Measurements from ENCODE around the gene NRXN3.

Gene NRXN3

GRCh38 chr14:78637908-78638475 is 467.8 kb downstream of the NRXN3 start:
- Histone ChIP-seq H3K36me3 (ENCODE audit: control insufficient read depth, insufficient read depth, low read length) (no peaks in the 10 kb centered on the region), H3K9me3 (ENCODE audit: control insufficient read depth, insufficient read depth, low read length) (no peaks in the 10 kb centered on the region), H3K9ac (ENCODE audit: low read depth, low read length) (no peak overlapping the region), H3K4me3 (ENCODE audit: low read depth, low read length) (no peak overlapping the region), H3K4me1 (ENCODE audit: control insufficient read depth, insufficient read depth, low read length) (peaks cover 33% of the 10 kb centered on the region), H3K27me3 (ENCODE audit: control insufficient read depth, insufficient read depth, low read length) (no peaks in the 10 kb centered on the region), H3K27ac (ENCODE audit: low read depth, low read length) (no peak overlapping the region)

DNA sequence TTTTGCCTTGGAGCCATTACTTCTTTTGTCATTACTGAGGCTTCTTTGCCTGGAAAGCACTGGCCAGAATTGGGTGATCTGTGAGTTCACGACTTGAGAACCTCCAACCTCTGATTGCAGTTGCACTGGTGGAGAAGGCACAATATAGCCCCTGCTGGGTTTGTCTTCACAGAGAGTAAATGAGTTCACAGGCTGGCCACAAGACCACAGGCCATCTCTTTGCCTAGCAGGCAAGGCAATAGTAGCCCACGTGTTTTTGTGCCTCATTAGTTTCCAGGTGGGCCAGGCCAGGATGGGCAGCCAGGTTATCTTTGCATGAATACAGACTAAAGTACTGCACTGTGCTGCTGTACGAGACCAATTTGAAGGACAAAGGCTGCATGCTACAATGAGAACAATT is 468.8 kb downstream of the NRXN3 start:
- H3K27me3 ChIP-seq (ENCODE audit: control insufficient read depth, insufficient read depth, low read length): no peaks in the 10 kb centered on the region
- no peak overlapping the region for H3K4me3 ChIP-seq (ENCODE audit: low read depth, low read length)

GRCh38 chr14:78644824-78645559 is 474.8 kb downstream of the NRXN3 start:
- Histone ChIP-seq H3K9ac (ENCODE audit: low read depth, low read length) (no peak overlapping the region), H3K4me1 (ENCODE audit: control insufficient read depth, insufficient read depth, low read length) (peaks cover 11% of the 10 kb centered on the region; the same call in 1 of the 2 replicates), H3K27ac (ENCODE audit: low read depth, low read length) (no peak overlapping the region), H3K4me3 (ENCODE audit: low read depth, low read length) (no peak overlapping the region), H3K36me3 (ENCODE audit: control insufficient read depth, insufficient read depth, low read length) (no peaks in the 10 kb centered on the region), H3K9me3 (ENCODE audit: control insufficient read depth, insufficient read depth, low read length) (no peaks in the 10 kb centered on the region), H3K27me3 (ENCODE audit: control insufficient read depth, insufficient read depth, low read length) (no peaks in the 10 kb centered on the region)

More for the DNA sequence above, 468.8 kb downstream of the NRXN3 start:
- Histone ChIP-seq H3K9ac (ENCODE audit: low read depth, low read length) (no peak overlapping the region), H3K9me3 (ENCODE audit: control insufficient read depth, insufficient read depth, low read length) (no peaks in the 10 kb centered on the region), H3K27ac (ENCODE audit: low read depth, low read length) (peak overlapping the region; percentile 13), H3K4me1 (ENCODE audit: control insufficient read depth, insufficient read depth, low read length) (peaks cover 26% of the 10 kb centered on the region), H3K36me3 (ENCODE audit: control insufficient read depth, insufficient read depth, low read length) (no peaks in the 10 kb centered on the region)

DNA sequence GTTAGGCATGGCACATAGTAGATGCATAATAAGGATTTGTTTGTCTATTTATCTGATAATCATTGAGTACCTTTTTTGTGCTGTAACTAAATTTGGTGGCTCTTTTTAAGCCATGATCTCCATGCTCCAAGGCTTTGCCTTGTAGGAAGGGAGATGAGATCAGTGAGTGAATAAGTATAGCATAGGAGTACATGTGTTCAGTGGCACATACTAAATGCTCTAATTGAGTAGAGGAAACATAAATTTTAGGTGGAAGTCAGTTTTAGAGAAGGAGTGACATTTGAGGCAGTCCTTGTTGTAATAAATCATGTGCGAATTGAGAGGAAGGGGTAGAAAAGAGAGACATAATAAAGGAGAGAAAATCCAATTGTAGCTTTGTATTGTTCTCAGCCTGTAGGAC is 482.6 kb downstream of the NRXN3 start:
- Histone ChIP-seq H3K27me3 (ENCODE audit: control insufficient read depth, insufficient read depth, low read length) (no peaks in the 10 kb centered on the region), H3K9me3 (ENCODE audit: control insufficient read depth, insufficient read depth, low read length) (no peaks in the 10 kb centered on the region), H3K36me3 (ENCODE audit: control insufficient read depth, insufficient read depth, low read length) (no peaks in the 10 kb centered on the region), H3K4me1 (ENCODE audit: control insufficient read depth, insufficient read depth, low read length) (no peaks in the 10 kb centered on the region), H3K27ac (ENCODE audit: low read depth, low read length) (no peak overlapping the region), H3K4me3 (ENCODE audit: low read depth, low read length) (no peak overlapping the region), H3K9ac (ENCODE audit: low read depth, low read length) (no peak overlapping the region)

DNA sequence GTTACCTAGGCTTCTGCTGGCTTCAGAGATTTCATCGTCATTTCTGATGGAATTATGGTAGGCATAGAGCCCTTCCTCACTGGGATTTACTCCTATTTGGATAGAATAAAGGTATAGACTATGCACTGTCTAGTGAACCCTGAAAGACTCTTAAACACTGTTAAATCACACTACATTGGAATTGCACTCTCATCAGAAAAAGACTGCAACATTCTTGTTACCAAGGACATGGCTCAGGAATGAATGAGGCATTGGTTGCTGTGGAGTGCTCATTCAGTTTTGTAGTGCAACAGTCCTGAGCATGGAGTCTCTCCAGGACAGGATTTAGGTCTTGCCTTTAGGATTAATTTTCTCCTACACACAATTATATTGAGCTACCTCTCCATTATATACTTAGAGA is 483.0 kb downstream of the NRXN3 start:
- Histone ChIP-seq H3K4me3 (ENCODE audit: low read depth, low read length) (no peak overlapping the region), H3K4me1 (ENCODE audit: control insufficient read depth, insufficient read depth, low read length) (no peaks in the 10 kb centered on the region), H3K36me3 (ENCODE audit: control insufficient read depth, insufficient read depth, low read length) (no peaks in the 10 kb centered on the region), H3K27ac (ENCODE audit: low read depth, low read length) (no peak overlapping the region), H3K27me3 (ENCODE audit: control insufficient read depth, insufficient read depth, low read length) (no peaks in the 10 kb centered on the region), H3K9ac (ENCODE audit: low read depth, low read length) (no peak overlapping the region), H3K9me3 (ENCODE audit: control insufficient read depth, insufficient read depth, low read length) (no peaks in the 10 kb centered on the region)

GRCh38 chr14:78657451-78657850 is 487.3 kb downstream of the NRXN3 start:
- no peak overlapping the region for H3K4me3 ChIP-seq (ENCODE audit: low read depth, low read length)
- no peaks in the 10 kb centered on the region for H3K4me1 ChIP-seq (ENCODE audit: control insufficient read depth, insufficient read depth, low read length)
- H3K27ac ChIP-seq (ENCODE audit: low read depth, low read length): no peak overlapping the region
- no peaks in the 10 kb centered on the region for H3K36me3 ChIP-seq (ENCODE audit: control insufficient read depth, insufficient read depth, low read length)
- no peaks in the 10 kb centered on the region for H3K27me3 ChIP-seq (ENCODE audit: control insufficient read depth, insufficient read depth, low read length)
- no peaks in the 10 kb centered on the region for H3K9me3 ChIP-seq (ENCODE audit: control insufficient read depth, insufficient read depth, low read length)
- H3K9ac ChIP-seq (ENCODE audit: low read depth, low read length): no peak overlapping the region

DNA sequence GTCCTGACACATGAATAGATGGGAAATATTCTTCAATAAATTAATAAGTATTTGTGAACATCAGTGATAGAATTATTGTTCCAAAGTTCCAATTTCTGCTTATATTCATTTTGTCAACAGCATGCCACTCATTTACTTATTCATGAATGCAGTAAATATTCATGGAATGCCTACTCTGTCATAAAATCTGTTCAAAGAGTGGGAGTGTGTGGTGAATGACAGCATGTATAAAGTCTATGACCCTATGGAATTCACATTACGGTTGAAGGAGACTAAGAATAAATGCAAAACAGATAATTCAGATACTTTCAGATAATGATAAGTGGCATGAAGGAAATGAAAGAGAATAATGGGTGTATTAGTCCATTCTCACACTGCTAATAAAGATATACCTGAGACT is 494.7 kb downstream of the NRXN3 start:
- H3K4me3 ChIP-seq (ENCODE audit: low read depth, low read length): no peak overlapping the region
- no peaks in the 10 kb centered on the region for H3K36me3 ChIP-seq (ENCODE audit: control insufficient read depth, insufficient read depth, low read length)
- no peaks in the 10 kb centered on the region for H3K9me3 ChIP-seq (ENCODE audit: control insufficient read depth, insufficient read depth, low read length)
- no peak overlapping the region for H3K9ac ChIP-seq (ENCODE audit: low read depth, low read length)
- H3K4me1 ChIP-seq (ENCODE audit: control insufficient read depth, insufficient read depth, low read length): no peaks in the 10 kb centered on the region
- no peak overlapping the region for H3K27ac ChIP-seq (ENCODE audit: low read depth, low read length)
- no peaks in the 10 kb centered on the region for H3K27me3 ChIP-seq (ENCODE audit: control insufficient read depth, insufficient read depth, low read length)

DNA sequence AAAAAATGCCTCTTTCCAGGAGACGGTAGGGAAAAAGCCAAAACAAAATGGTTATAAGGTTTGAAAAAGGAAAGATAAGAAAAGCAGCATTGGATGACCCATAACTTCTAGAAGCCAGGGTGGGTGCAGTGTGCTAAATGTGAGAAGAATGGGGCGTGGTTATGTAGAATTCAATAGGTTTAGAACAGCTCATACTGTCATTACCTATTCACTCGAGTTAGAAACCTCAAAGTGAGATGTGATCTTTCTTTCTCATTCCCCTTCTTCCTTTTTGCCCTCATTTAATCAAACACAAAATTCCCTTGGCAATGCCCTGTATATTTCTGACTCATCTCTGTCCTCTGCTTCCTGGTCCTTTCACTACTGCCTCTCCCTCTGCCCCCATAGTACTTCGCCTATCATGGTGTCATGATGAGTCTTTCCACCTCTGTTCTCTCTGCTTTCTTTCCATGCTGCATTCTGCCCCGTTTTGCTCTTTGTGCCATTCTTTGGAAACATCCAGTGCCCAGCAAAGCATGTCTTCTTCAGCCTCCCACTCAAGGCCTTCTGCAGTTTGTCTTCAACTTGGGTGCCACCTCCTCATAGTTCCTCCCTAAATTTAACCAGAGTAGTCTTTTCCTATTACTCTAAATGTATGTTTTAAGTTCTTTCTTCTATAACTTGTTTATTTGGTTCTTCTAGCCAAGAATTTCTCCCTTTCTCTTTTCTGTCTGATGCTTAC is 496.3 kb downstream of the NRXN3 start:
- Histone ChIP-seq H3K27ac (ENCODE audit: low read depth, low read length) (no peak overlapping the region), H3K9me3 (ENCODE audit: control insufficient read depth, insufficient read depth, low read length) (no peaks in the 10 kb centered on the region), H3K4me1 (ENCODE audit: control insufficient read depth, insufficient read depth, low read length) (no peaks in the 10 kb centered on the region), H3K27me3 (ENCODE audit: control insufficient read depth, insufficient read depth, low read length) (no peaks in the 10 kb centered on the region), H3K36me3 (ENCODE audit: control insufficient read depth, insufficient read depth, low read length) (no peaks in the 10 kb centered on the region), H3K4me3 (ENCODE audit: low read depth, low read length) (no peak overlapping the region), H3K9ac (ENCODE audit: low read depth, low read length) (no peak overlapping the region)

GRCh38 chr14:78667141-78667540 is 497.0 kb downstream of the NRXN3 start:
- H3K4me3 ChIP-seq (ENCODE audit: low read depth, low read length): no peak overlapping the region
- H3K4me1 ChIP-seq (ENCODE audit: control insufficient read depth, insufficient read depth, low read length): no peaks in the 10 kb centered on the region
- no peaks in the 10 kb centered on the region for H3K9me3 ChIP-seq (ENCODE audit: control insufficient read depth, insufficient read depth, low read length)
- no peaks in the 10 kb centered on the region for H3K36me3 ChIP-seq (ENCODE audit: control insufficient read depth, insufficient read depth, low read length)
- no peaks in the 10 kb centered on the region for H3K27me3 ChIP-seq (ENCODE audit: control insufficient read depth, insufficient read depth, low read length)
- no peak overlapping the region for H3K27ac ChIP-seq (ENCODE audit: low read depth, low read length)
- H3K9ac ChIP-seq (ENCODE audit: low read depth, low read length): no peak overlapping the region

DNA sequence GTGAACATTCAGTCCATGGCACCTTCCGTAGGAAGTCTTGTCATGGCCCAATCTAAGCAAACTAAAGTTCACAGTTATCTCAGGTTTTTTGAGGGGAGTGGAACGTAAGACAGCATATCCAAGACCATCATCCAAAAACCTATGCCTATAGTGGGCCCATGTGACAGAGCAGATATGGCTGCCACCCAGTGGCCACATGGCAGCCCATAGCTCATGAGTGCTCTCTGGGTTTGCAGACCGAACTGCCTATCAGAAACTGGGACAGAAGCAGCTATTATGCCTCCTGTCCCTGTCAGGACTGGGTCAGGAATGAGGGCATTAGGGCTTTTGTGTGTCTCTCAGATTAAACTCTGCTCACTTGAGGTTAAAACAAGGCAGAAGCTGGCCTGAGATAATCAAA is 503.7 kb downstream of the NRXN3 start:
- Histone ChIP-seq H3K4me1 (ENCODE audit: control insufficient read depth, insufficient read depth, low read length) (no peaks in the 10 kb centered on the region), H3K36me3 (ENCODE audit: control insufficient read depth, insufficient read depth, low read length) (no peaks in the 10 kb centered on the region), H3K9me3 (ENCODE audit: control insufficient read depth, insufficient read depth, low read length) (no peaks in the 10 kb centered on the region), H3K27ac (ENCODE audit: low read depth, low read length) (no peak overlapping the region), H3K4me3 (ENCODE audit: low read depth, low read length) (no peak overlapping the region), H3K9ac (ENCODE audit: low read depth, low read length) (no peak overlapping the region), H3K27me3 (ENCODE audit: control insufficient read depth, insufficient read depth, low read length) (no peaks in the 10 kb centered on the region)

DNA sequence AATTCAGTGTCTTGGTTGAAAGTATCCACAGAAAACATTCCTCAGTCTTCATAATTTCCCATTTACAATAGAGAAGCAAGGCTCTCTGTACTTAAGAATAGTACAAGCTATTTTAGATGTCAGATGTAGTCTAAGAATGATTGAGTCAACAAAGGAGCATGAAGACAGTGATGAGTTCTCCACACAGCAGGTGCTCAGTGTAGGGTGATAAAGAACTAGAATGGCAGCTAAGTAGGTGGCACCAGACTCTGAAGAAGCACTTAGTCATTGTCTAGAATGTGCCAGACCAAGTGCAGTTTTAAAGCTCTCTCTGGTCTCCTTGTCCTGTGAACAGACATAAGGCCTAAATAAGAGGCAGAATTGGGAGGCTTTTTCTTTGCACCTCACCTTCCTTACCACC is 504.6 kb downstream of the NRXN3 start:
- Histone ChIP-seq H3K27ac (ENCODE audit: low read depth, low read length) (no peak overlapping the region), H3K4me1 (ENCODE audit: control insufficient read depth, insufficient read depth, low read length) (no peaks in the 10 kb centered on the region), H3K36me3 (ENCODE audit: control insufficient read depth, insufficient read depth, low read length) (no peaks in the 10 kb centered on the region), H3K9ac (ENCODE audit: low read depth, low read length) (no peak overlapping the region), H3K9me3 (ENCODE audit: control insufficient read depth, insufficient read depth, low read length) (no peaks in the 10 kb centered on the region), H3K4me3 (ENCODE audit: low read depth, low read length) (no peak overlapping the region), H3K27me3 (ENCODE audit: control insufficient read depth, insufficient read depth, low read length) (no peaks in the 10 kb centered on the region)

Measured in HUES48 (cell line).